Small intestine (tissue), 7 donors: ENCODE results near the gene EHMT1. TPM values are rescaled to one million over a fixed set of nuclear protein-coding genes. Genes with fewer than 3 reads are reported as not detected.

Source experiments
- DNase-seq, 2 donors: peaks; one replicate each; pipeline versions ENCODE4 v3.0.0 to v3.0.0-alpha.2; 2013
- FAIRE-seq: peaks from 2 replicates; lab custom pipeline; 2012; peaks lifted over from hg19 to GRCh38; lab: Jason Lieb, UNC
- H3K27ac ChIP-seq, 3 donors: one replicate each; pipeline ENCODE4 v1.5.1; 2013; ENCODE audit warnings: low read length in 2 of 3, mild to moderate bottlenecking in 2 of 3, control low read depth in 1 of 3, inconsistent platforms in 1 of 3, low read depth in 1 of 3, moderate library complexity in 1 of 3
- H3K27me3 ChIP-seq, 3 donors: one replicate each; pipeline ENCODE4 v1.6.1; 2013; ENCODE audit warnings: low read length in 3 of 3, inconsistent platforms in 1 of 3; ENCODE audit not compliant: control insufficient read depth in 3 of 3, insufficient read depth in 3 of 3
- H3K36me3 ChIP-seq, 3 donors: one replicate each; pipeline ENCODE4 v1.6.1; 2013; ENCODE audit warnings: low read length in 3 of 3, inconsistent platforms in 1 of 3, low read depth in 1 of 3, mild to moderate bottlenecking in 1 of 3, moderate library complexity in 1 of 3; ENCODE audit not compliant: control insufficient read depth in 3 of 3, insufficient read depth in 2 of 3
- H3K4me1 ChIP-seq, 3 donors: one replicate each; pipeline ENCODE4 v1.6.1; 2013; ENCODE audit warnings: low read length in 2 of 3, inconsistent platforms in 1 of 3, low read depth in 1 of 3, mild to moderate bottlenecking in 1 of 3, moderate library complexity in 1 of 3; ENCODE audit not compliant: control insufficient read depth in 3 of 3, insufficient read depth in 2 of 3
- H3K4me3 ChIP-seq, 3 donors: one replicate each; pipeline ENCODE4 v1.5.1; 2013; ENCODE audit warnings: low read length in 3 of 3, control low read depth in 1 of 3, inconsistent platforms in 1 of 3, low read depth in 1 of 3, mild to moderate bottlenecking in 1 of 3, moderate library complexity in 1 of 3
- H3K9me3 ChIP-seq, 2 donors: one replicate each; pipeline ENCODE4 v1.6.1; 2013; ENCODE audit warnings: low read depth in 1 of 2, low read length in 1 of 2; ENCODE audit not compliant: control insufficient read depth in 2 of 2, insufficient read depth in 1 of 2
- WGBS, 3 donors: extraction: QIAGEN DNeasy Blood & Tissue Kit; methylation state at CpG; one replicate each; pipeline ENCODE4 v1.1.7; 2013; 5-methylcytosine and 5-hydroxymethylcytosine counted together
- polyA plus RNA-seq, 4 donors: library from polyadenylated mRNA; stranded (reverse) in 3 of 4; unstranded in 1 of 4; fragments of 200-250 nt in 3 of 4; fragments of 120-200 nt in 1 of 4; gene quantifications; one replicate each; pipeline versions ENCODE4 v1.2.1 to v1.2.3, GENCODE V29; 2013
- donor health status: healthy with polysubstance abuse.
- donor health status: control.
- donor health status: control.
- donor health status: Bipolar disorder and iron deficiency.
- donor health status: healthy.

The EHMT1 gene
- polyA plus RNA-seq, 4 donors = 35.2 to 53.9 (median 39.1) TPM

DNA sequence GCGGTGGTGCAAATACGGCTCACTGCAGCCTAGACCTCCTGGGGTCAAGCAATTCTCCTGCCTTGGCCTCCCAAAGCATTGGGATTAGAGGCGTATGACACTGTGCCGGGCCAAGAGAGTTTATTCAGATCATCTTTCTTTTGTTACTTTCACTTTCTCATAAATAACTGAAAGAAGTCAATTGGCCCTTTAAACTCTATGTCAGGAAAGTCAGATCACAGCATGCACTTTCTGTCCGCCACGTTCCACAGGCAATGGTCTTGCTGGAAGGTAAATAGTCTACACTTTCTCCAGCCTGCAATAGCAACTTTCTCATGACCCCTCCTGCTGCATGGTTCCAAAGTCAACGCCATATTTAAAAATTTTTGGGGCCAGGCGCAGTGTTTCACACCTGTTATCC, 19.9 kb upstream of the EHMT1 start:
- H3K9me3 ChIP-seq = no peaks in the 10 kb centered on the region
- DNase-seq = no peak
- FAIRE-seq = no peak
- H3K27me3 ChIP-seq = peaks cover 0 to 5% (median 0%) of the 10 kb centered on the region in 3 donors
- H3K27ac ChIP-seq = no peak overlapping the region
- no peak overlapping the region for H3K4me3 ChIP-seq
- 66 to 73% (median 66%) methylated on average over 8 of the region's 8 CpGs for WGBS, 3 donors
- no peaks in the 10 kb centered on the region for H3K36me3 ChIP-seq
- H3K4me1 ChIP-seq = no peaks in the 10 kb centered on the region

DNA sequence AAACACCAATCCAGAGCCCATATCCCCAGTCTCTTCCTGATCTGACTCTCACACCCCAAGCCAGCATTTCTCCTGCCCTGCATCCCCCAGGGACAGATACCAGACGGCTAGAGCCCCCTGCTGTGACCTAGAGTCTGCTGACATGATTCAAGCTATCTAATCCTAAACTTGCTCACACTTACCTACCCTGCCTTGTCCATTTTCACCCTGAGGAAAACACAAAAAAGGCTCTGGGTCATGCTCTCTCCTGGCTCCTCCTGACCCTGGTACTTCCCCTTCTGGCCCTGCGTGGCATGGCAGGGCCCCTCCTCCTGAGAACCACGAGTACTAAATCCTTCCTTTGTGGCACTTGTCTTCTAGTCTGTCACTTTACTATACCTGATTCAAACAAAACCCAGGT, 16.1 kb upstream of the EHMT1 start:
- peaks cover 3 to 12% (median 5%) of the 10 kb centered on the region in 3 donors for H3K4me1 ChIP-seq
- no peak for FAIRE-seq
- peaks cover 0 to 12% (median 0%) of the 10 kb centered on the region in 3 donors for H3K27me3 ChIP-seq
- H3K9me3 ChIP-seq = no peaks in the 10 kb centered on the region
- H3K36me3 ChIP-seq = no peaks in the 10 kb centered on the region
- WGBS, 3 donors = 9 to 17% (median 11%) methylated on average over 3 of the region's 3 CpGs
- DNase-seq = no peak
- H3K27ac ChIP-seq = no peak overlapping the region
- no peak overlapping the region for H3K4me3 ChIP-seq

DNA sequence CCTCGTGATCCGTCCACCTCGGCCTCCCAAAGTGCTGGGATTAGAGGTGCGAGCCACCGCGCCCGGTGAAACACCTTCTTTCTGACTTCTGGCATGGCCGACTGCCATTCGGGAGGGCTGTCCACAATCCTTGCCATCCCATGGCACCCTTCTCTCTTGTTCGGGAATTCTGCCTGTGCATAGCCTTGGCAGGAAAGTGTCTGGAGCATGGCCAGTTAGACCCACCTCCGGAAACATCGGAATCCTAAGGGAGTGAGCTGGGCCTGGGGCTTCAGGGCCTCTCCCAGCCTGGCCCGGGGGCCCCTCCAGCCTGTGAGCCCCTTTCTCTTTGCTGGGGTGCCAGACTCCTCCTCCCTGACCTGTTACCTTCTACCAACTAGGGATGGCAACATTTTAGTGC, 14.9 kb upstream of the EHMT1 start:
- peaks cover 0 to 12% (median 0%) of the 10 kb centered on the region in 3 donors for H3K27me3 ChIP-seq
- peaks cover 0 to 7% (median 0%) of the 10 kb centered on the region in 3 donors for H3K36me3 ChIP-seq
- no peak overlapping the region for H3K27ac ChIP-seq
- FAIRE-seq (no peak), DNase-seq (no peak)
- H3K9me3 ChIP-seq = no peaks in the 10 kb centered on the region
- H3K4me1 ChIP-seq = peaks cover 3 to 15% (median 5%) of the 10 kb centered on the region in 3 donors
- WGBS, 3 donors = 78 to 88% (median 81%) methylated on average over 12 to 13 of the region's 13 CpGs
- no peak overlapping the region for H3K4me3 ChIP-seq

DNA sequence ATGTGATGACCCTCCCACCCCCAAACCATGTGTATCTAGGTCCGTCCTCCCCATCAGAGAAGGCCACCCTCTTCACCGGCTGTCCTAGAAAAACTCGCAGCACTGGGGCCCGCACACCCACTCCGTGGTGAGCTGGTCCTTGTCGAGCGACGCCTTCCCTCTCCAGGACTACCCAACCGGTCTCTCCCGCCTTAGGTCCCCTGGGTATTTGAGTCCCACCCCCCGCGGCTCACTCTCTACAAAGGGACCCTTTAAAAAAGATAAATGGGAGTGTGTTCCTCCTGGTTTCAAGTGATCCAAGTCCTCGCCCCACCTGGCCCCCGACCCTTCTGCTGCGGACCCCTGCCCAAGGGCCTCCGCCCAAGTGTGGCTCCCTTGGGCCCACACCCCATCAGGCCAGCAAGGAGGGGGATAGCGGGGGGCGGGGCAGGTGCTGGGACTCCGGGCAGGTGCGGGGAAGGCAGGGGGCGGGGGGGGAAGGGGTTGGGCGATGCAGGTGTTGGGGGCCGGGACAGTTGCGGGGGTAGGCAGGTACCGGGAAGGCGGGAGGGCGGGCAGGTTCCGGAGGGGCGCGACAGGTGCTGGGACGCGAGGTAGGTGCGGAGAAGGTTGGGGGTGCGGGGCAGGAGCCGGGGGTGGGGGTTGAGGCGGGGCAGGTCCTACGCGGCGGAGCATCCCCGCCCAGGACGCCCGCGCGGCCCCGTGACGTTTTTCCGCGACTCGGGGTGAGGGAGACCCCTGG, 14.3 kb upstream of the EHMT1 start:
- Histone ChIP-seq H3K4me1 (peaks cover 3 to 15% (median 5%) of the 10 kb centered on the region in 3 donors), H3K36me3 (peaks cover 0 to 13% (median 0%) of the 10 kb centered on the region in 3 donors), H3K9me3 (no peaks in the 10 kb centered on the region), H3K27me3 (peaks cover 0 to 12% (median 0%) of the 10 kb centered on the region in 3 donors), H3K4me3 (peak overlapping the region; percentile 40 to 57 (median 45)), H3K27ac (no peak overlapping the region)
- FAIRE-seq (no peak), DNase-seq (no peak)
- 8 to 28% (median 11%) methylated on average over 22 to 49 of the region's 49 CpGs for WGBS, 3 donors

DNA sequence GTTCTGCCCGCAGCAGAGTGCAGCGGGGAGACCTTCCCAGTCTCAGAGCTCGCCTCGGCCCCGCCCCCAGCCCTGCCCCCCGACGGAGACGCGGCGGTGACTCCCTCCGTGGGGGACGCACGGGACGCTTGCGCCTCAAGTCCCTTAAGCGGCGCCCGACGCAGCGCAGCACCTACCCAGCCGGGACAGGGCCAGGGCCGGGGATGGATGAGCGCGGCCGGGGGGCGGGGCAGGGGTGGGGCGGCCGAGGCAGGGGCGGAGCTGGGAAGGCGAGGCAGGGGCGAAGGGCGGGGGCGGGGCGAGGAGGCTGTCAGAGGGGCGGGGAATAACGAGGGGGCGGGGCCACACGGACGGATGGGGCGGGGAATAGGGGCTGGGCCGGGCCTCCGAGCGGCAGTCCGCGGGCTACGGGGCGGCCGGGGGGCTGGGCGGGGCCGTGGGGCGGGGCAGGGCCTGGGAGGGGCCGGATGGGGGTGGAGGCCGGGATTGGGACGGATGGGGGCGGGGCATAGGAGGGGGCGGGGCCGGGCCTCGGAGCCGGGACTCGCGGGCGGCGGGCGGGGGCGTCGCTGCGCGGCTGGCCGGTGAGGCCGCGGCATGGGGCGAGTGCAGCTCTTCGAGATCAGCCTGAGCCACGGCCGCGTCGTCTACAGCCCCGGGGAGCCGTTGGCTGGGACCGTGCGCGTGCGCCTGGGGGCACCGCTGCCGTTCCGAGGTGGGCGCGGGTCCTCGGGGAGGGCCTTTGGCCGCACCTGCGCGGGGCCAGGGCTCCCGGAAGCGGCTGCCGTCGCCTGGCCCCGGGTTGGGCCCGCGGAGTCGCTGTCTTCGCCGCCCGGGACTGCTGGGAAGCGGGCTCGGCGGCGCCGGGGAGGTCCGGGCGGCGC, 13.4 kb upstream of the EHMT1 start, which contains the start of gene ARRDC1:
Gene ARRDC1 (plus strand): TSS at position 566 of the 884 bp plus-strand sequence. CDS start 32 bp downstream, at position 598.
- H3K4me3 ChIP-seq = peak within 1 kb of the TSS; percentile 60 to 92 (median 79)
- H3K36me3 ChIP-seq = peaks cover 0 to 20% (median 0%) of the 10 kb centered on the region in 3 donors
- no peaks in the 10 kb centered on the region for H3K9me3 ChIP-seq
- no peak for FAIRE-seq
- peaks cover 0 to 12% (median 0%) of the 10 kb centered on the region in 3 donors for H3K27me3 ChIP-seq
- DNase-seq = peak; percentile 93
- WGBS, 3 donors = 1% methylated on average over 53 to 111 of the region's 111 CpGs
- peaks cover 3 to 15% (median 5%) of the 10 kb centered on the region in 3 donors for H3K4me1 ChIP-seq
- H3K27ac ChIP-seq = peak within 1 kb of the TSS; percentile 75 to 99 (median 97)

DNA sequence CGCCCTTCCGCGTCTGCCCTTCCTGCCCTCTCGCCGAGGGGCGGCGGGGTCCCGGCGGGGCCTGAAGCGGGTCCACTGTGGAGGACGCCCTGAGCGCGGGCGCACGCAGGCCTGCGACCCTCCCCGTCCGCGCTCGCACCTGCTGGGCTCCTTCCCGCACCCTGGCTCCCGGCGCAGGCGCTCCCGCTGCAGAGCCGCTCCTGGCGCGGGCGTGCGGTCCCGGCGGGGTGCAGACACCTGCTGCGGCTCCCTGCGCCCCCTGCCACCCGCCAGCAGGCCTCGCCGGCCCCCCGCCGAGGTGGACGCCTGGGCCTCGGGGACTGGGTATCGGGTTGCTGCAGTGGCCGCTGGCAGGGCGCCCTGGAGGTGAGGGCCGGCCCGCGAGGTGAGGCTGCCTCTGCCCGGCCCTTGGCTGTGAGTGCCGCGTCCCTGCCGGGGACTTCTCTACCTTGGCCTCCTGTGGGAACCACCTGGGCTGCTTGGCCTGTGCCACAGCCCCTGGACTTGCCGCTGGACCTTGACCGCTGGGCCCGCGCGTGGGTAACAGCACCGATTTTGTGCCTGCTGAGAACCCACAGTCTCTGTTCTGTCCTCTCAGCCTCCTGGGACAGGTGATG, 12.7 kb upstream of the EHMT1 start:
- Histone ChIP-seq H3K9me3 (no peaks in the 10 kb centered on the region), H3K36me3 (peaks cover 0 to 20% (median 0%) of the 10 kb centered on the region in 3 donors), H3K27ac (peak overlapping the region; percentile 56 to 99 (median 97)), H3K4me3 (peak overlapping the region; percentile 60 to 92 (median 79)), H3K27me3 (peaks cover 0 to 12% (median 0%) of the 10 kb centered on the region in 3 donors), H3K4me1 (peaks cover 3 to 16% (median 5%) of the 10 kb centered on the region in 3 donors)
- FAIRE-seq (no peak), DNase-seq (peak; percentile 51 to 70)
- WGBS, 3 donors = 0 to 4% (median 3%) methylated on average over 29 to 57 of the region's 57 CpGs

DNA sequence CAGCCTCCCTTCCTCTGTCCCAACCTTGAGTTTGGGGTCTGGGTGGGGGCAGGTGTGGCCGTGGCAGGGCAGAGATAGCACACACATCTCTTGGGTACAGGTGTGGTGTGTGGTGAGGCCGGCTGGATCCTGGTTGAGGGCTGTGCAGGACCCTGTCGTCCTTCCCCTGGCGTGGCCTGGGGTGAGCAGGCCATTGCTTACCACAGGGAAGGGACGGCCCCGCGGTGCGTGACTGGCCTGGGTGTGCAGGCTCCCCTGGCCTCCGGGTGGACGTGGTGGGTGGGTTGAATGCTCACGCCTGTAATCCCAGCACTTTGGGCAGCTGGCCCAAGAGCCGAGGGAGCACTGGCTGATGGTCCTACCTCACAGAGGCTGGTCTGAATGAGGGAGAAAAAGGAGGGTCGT, 12.1 kb upstream of the EHMT1 start:
- DNase-seq (peak in 1 of 2 donors; percentile 41), FAIRE-seq (no peak)
- Histone ChIP-seq H3K27ac (peak overlapping the region; percentile 56 to 99 (median 97)), H3K9me3 (no peaks in the 10 kb centered on the region), H3K36me3 (peaks cover 0 to 20% (median 0%) of the 10 kb centered on the region in 3 donors), H3K4me1 (peaks cover 3 to 23% (median 5%) of the 10 kb centered on the region in 3 donors), H3K4me3 (peak overlapping the region; percentile 60 to 92 (median 79)), H3K27me3 (peaks cover 0 to 12% (median 0%) of the 10 kb centered on the region in 3 donors)
- WGBS, 3 donors = 7 to 38% (median 9%) methylated on average over 12 to 13 of the region's 13 CpGs
